HT1080 (cell line): ENCODE measurements around the gene COL4A1. TPM values are rescaled to one million over a fixed set of nuclear protein-coding genes. Genes with fewer than 3 reads are reported as not detected.

Source experiments
- DNase-seq: peaks from one replicate; pipeline ENCODE4 v3.0.0-alpha.2; 2015; ENCODE audit warnings: low read depth
- total RNA-seq: library from RNA; depleted of rRNA; stranded (reverse); fragments of >200 nt; shearing (Covaris generic); gene quantifications from 2 replicates; pipeline ENCODE4 v1.2.3, GENCODE V29; 2014

Gene COL4A1
- total RNA-seq, 1 experiment from 2014 or later: 146 TPM

- DNase-seq: no peak
Measured at GRCh38 chr13:110138700-110139036, 168.3 kb downstream of the COL4A1 start.

- peak; percentile 88 for DNase-seq
Measured at GRCh38 chr13:110138010-110138699, 168.8 kb downstream of the COL4A1 start.

GRCh38 chr13:110137680-110138009, 169.3 kb downstream of the COL4A1 start:
- no peak for DNase-seq

- no peak for DNase-seq
Measured at GRCh38 chr13:110136660-110137585, 170.0 kb downstream of the COL4A1 start.

GRCh38 chr13:110135977-110136597, 170.9 kb downstream of the COL4A1 start:
- no peak for DNase-seq

- DNase-seq: no peak
Measured at GRCh38 chr13:110134801-110135200, 172.2 kb downstream of the COL4A1 start.

GRCh38 chr13:110133425-110134235, 173.3 kb downstream of the COL4A1 start:
- no peak for DNase-seq

GRCh38 chr13:110132225-110132982, 174.6 kb downstream of the COL4A1 start:
- DNase-seq: no peak

- DNase-seq: no peak
Measured at GRCh38 chr13:110131424-110131823, 175.5 kb downstream of the COL4A1 start.

- no peak for DNase-seq
Measured at GRCh38 chr13:110130431-110130830, 176.5 kb downstream of the COL4A1 start.

GRCh38 chr13:110129539-110130186, 177.3 kb downstream of the COL4A1 start:
- no peak for DNase-seq

- no peak for DNase-seq
Measured at GRCh38 chr13:110129076-110129475, 177.9 kb downstream of the COL4A1 start.

- DNase-seq: no peak
Measured at GRCh38 chr13:110128546-110128945, 178.4 kb downstream of the COL4A1 start.

- DNase-seq: peak; percentile 52
Measured at GRCh38 chr13:110127986-110128511, 178.9 kb downstream of the COL4A1 start.

- DNase-seq: peak; percentile 96
Measured at GRCh38 chr13:110126391-110126961, 180.5 kb downstream of the COL4A1 start.

GRCh38 chr13:110125613-110126272, 181.2 kb downstream of the COL4A1 start:
- no peak for DNase-seq

- no peak for DNase-seq
Measured at GRCh38 chr13:110125157-110125556, 181.8 kb downstream of the COL4A1 start.

- DNase-seq: no peak
Measured at GRCh38 chr13:110124201-110124940, 182.6 kb downstream of the COL4A1 start.
